ENCODE measurements around the gene ARL4C.
A peak's percentile ranks its signal among the peaks of the same experiment; 100 is the strongest.
"Not testable (repeated sequence)": the region's sequence is repeated elsewhere in the genome, so short reads cannot be mapped to it uniquely, and the experiment has no call there.

Gene ARL4C

GRCh38 chr2:234476766-234477165 lies 20.1 kb downstream of the ARL4C start:
- DNase-seq (ENCODE audit: low spot score) = no peak

DNA sequence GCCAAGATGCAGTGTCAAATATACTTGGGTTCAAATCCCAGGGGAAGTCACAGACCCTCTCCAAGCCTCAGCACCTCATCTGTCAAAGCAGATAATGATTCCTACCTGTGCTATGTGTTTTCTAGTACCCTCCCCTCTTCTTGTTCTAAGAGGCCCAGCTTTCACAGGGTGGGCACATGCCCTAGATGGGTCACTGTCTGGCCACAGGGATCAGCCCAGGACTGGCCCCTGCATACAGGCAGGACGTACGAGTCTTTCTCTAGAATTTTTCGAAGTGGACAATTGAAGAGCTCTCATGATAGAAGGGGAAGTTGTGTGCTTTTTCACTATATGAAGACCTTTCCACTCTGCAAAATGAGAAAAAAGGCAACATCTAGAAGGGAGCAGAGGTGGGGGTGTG lies 22.2 kb downstream of the ARL4C start:
- DNase-seq (ENCODE audit: low spot score) = no peak

DNA sequence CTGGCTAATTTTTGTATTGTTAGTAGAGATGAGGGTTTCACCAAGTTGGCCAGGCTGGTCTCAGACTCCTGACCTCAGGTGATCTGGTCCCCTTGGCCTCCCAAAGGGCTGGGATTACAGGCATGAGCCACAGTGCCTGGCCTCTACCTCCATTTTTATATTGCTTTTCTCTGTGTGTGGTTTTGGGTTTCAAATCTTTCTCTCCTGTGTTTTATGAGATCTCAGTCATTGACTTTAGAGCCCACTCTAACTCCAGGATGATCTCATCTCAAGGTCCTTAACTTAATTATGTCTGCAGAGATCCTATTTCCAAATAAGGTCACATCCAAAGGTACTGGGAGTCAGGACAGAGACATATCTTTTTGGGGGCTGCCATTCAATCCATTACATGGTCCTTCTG lies 24.7 kb downstream of the ARL4C start:
- DNase-seq (ENCODE audit: low spot score) = no peak

GRCh38 chr2:234469972-234470371 lies 26.9 kb downstream of the ARL4C start:
- no peak for DNase-seq (ENCODE audit: low spot score)

GRCh38 chr2:234469251-234469845 lies 27.5 kb downstream of the ARL4C start:
- no peak for DNase-seq (ENCODE audit: low spot score)

DNA sequence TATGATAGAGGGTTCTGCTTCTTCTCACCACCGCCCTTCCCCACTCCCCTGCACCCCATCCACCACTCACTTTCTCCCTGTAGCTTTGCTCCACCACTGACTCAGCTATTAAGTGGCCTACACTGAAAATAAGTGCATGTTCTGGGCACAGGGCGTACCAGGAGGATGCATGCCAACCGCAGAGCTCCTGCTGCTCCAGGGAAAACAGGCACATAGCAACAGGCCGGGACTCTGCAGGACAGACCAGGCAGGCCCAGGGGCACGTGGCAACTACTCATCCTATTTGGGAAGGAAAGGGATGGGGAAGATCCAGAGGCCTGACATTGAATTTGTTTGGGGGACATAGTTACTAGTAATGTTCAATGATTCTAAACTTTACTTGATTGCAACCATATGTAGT lies 28.4 kb downstream of the ARL4C start:
- DNase-seq (ENCODE audit: low spot score) = no peak

DNA sequence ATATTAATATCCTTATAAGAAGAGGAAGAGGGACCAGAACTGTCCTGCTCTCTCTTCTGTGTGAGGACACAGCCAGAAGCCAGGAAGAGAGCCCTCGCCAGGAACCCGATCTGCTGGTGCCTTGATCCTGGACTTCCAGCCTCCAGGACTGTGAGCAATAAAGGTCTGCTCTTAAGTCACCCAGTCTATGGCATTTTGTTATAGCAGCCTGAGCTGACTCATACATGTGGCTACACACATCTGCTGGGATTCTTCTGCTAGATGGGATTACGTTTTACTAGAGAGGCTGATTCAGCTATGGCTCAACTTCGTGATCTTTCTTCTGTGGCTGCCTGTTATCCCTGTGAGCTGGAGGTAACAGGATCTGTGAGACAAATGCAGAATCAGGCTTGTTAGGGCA lies 29.6 kb downstream of the ARL4C start:
- DNase-seq (ENCODE audit: low spot score) = peak; percentile 36

- no peak for DNase-seq (ENCODE audit: low spot score)
Observed at GRCh38 chr2:234464291-234464645, 32.6 kb downstream of the ARL4C start.

DNA sequence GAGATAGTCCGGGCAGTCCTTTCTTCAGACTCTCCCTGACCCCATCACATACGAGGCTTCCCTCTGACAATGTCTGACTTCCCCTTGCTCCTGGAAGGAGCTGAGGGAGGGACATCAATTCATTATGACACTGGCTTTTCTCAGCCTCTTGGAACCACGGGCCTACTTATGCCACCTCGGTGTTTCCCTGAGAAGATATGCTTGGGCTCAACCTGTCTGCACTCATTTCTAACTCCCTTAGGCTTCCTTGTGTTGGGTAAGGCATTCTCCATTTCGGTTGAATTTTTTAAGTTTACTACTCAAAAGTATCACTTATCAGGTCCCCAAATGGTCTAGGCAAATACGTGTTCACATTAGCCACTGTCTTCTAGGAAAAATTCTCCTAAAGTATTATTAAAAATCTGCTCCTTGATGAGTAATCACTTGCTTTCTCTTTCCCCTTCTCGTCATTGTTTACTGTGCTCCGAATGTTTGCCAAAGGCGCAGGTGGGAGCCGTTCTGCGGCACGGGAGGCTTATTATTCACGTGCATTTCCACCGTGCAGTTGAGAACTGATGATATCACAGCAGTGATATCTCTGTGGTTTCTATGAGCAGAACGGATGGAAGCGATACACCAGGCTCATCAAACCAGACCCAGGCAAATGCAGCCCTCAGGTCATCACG lies 33.1 kb downstream of the ARL4C start:
- DNase-seq (ENCODE audit: low spot score) = no peak

DNA sequence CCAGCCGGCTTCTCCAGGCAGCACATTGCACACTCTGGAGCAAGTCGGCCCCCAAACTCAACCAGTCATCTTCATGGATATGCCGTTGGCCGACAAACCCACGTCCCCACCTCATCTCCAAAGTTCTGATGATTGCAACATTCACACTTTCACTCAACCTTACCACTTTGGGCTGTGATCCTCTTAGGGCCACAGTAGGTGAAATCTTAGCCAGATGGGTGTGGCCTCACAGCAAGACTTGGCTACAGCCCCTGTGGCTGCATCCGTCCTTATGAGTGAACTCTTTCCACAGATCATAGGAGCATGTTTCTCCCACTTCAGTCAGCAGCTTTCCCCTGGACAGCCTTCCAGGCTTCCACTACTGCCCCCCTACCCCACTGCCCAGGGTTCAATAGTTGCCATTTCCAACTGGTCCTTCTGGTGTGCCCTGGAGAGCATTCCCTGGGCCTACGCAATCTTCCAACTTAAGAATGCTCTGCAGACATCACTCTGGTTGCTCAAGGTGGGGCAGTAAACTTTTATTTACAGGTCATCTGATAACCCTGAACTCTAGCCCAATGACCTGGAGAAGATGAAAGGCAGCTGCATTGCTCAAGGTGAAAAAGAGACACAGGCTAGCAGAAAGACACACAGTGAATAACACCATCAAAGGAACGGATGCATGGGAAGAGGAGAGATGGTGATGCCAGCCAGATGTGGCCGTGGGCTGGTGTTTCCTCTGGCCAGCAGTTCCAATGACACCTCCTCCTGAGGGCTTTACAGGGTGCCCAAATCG lies 34.5 kb downstream of the ARL4C start:
- peak; percentile 28 for DNase-seq (ENCODE audit: low spot score)

DNA sequence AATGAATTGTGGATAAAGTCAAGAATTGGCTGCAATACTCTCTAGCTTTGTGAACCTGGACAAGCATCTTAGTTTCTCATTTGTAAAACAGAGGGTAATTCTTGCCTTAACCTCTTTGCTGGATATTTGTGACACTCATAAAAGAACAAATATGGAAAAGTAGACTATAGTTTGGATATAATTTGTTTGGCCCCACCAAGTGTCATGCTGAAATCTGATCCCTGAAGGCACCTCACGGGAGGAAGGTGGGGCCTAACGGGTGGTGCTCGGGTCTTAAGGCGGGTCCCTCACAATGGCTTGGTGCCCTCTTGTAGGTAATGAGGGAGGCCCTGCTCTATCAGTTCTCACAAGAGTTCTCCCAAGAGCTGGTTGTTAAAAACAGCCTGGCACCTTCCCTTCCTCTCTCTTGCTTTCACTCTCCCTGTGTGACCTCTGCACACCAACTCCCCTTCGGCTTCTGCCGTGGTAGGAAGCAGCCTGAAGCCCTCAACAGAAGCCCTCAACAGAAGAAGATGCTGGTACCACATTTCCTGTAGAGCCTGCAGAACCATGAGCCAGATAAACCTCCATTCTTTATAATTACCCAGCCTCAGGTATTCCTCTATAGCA lies 37.4 kb downstream of the ARL4C start:
- no peak for DNase-seq (ENCODE audit: low spot score)

GRCh38 chr2:234458466-234458865 lies 38.4 kb downstream of the ARL4C start:
- no peak for DNase-seq (ENCODE audit: low spot score)

DNA sequence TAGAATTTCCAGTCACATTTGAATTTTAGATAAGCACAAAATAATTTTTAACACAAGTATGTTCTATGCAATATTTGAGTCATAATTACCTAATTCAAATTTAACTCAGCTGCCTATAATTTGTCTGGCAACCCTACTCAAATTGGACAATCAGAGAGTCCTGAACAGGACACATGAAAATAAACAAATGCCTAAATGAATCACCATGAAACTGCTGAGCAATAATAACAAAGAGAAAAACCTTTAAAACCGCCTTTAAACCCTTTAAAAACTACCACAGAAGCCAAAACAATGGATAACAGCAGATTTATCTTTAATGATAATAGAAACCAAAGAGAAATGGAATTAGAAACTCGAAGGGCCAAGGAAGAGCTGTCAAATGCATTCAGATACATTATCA lies 39.5 kb downstream of the ARL4C start:
- DNase-seq (ENCODE audit: low spot score) = no peak

- DNase-seq (ENCODE audit: low spot score) = not testable (repeated sequence)
Observed at GRCh38 chr2:234455246-234455645, 41.6 kb downstream of the ARL4C start.

DNA sequence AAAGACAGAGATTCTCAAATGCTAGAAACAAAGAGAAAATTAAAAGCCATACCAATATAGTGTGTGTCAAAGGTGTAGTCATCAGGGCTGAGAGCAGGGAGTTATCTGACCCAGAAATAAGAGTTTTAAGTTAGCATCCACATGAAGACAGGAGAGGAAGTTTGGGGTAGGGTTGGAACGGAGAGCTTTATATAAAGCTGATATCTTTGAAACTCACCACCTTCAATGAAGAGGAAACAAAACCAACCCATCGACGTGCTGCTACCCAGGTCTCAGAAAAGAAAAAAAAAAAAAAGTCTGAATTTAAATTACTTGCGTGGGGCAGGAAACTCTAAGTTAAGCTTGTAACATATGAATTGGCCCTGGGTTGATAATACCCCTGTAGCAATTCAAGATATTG lies 42.4 kb downstream of the ARL4C start:
- DNase-seq (ENCODE audit: low spot score) = no peak

- DNase-seq (ENCODE audit: low spot score) = no peak
Observed at GRCh38 chr2:234453216-234453615, 43.7 kb downstream of the ARL4C start.

GRCh38 chr2:234451852-234452625 lies 44.8 kb downstream of the ARL4C start:
- DNase-seq (ENCODE audit: low spot score) = peak; percentile 84

DNA sequence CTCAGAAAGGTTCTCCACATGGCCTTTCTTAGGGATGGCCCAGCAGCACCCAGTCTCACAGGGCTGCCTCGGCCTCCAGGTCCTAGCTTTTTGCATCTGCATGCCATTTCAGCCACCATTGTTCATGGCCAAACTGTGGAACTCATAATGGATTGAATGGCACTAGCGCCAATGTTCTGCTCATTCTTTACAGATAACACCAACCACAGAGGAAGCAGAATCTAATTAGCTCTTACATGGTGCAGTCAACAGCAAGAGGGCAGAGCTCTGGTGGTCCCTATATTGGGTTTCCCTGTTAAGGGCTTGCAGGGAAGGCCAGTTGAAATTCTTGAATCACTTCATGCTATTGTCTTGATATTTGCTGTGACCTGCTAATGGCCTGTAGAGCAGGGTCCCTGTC lies 45.6 kb downstream of the ARL4C start:
- no peak for DNase-seq (ENCODE audit: low spot score)

DNA sequence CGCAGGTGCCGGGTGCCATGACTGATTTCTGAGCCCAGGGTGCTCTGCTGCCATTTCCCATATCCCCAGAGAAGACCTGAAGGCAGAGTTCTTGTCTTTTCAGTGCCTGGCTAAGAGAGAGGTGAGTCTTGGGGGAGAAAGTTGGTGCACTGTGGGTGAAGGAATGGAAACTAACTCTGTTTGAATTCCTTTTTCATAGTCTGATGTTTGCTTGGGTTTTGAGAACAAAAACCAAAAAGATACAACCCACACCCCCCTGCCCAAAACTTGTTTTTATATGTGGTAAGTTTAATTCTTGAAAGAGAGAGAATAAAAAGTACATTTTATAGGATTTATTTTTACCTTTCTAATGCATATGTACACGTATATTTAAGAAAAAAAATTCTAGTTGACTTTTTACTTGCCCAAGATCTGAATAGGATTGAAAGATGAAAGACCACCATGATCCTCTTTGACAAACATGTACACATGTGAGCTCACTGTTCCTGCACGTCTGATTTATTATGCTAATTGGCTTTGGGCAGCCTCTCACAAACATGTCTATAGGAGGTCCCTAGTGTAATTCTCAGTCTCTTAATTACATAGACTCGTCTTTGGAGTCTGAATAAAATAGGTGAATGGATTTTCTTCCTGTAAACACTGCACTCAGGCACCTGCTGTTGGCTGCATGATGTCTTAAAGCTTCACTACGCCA lies 46.3 kb downstream of the ARL4C start:
- DNase-seq (ENCODE audit: low spot score) = no peak

DNA sequence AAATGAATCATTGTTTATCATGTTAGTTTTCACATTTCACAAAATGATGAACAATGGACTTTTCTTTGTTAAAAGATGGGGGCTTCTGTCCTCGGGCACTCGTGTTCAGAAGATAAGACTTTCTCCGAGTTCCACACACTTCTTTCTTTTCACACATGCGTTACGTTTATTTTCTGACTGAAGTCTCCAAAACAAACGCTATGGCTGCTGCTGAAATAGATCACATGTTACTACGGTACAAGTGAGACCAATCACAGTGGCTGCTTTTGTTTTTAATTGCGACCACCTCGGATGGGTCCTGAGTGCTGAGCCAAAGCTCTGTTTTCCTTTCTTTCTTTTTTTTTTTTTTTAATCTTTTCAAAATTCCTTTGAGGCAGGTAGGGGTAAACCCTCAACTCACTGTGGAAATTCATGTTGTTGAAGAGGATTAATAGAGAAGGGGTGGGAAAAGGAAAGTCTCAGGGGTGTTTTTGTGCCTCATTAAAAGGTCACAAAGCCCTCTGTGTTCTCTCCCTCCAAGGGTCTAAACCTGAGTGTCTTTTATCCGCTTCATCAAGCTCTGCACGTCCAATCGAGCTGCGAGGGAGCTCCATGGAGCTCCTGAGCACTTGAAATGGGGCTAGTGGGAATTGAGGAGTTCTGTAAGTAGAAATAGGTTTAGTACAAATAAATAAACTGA lies 48.2 kb downstream of the ARL4C start:
- DNase-seq (ENCODE audit: low spot score) = no peak

GRCh38 chr2:234447963-234448362 lies 48.9 kb downstream of the ARL4C start:
- no peak for DNase-seq (ENCODE audit: low spot score)
